ENCODE results near the gene IL17C. TPM values are rescaled to one million over a fixed set of nuclear protein-coding genes. Genes with fewer than 3 reads are reported as not detected.

The IL17C gene
- total and polyA plus RNA-seq, 10 of the 15 experiments (the other 5 are each of a cell fraction or from before 2014, with no cell fraction given) = not detected

DNA sequence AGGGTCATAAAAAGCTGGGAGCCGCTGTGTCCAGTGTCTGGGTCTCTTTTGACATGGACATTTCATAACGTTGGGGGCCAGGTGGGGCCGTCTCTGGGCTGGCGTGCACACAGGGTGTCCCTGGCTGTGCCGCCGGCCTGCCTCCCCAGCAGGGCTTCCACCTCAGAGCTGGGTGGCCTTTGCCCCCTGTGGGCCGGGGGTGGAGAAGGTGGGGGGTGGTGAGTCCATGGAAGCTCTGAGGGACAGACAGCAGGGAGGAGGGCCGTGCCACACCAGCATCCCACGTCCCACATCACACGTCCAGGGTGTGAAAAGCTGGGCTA lies 48.8 kb downstream of the IL17C start:
- Histone ChIP-seq H3K79me2 (ENCODE audit: control insufficient read depth, insufficient read depth, low read length) (no peaks in the 10 kb centered on the region), H3K27me3 (replicated peaks in 1 of 2; ENCODE audit: control insufficient read depth in 2 of 2, insufficient read depth in 2 of 2, low read length in 1 of 2) (no peaks in the 10 kb centered on the region; a peak in 1 of 4 replicates), H3K9me3 (replicated peaks; ENCODE audit: control insufficient read depth, insufficient read depth, low read length) (no peaks in the 10 kb centered on the region), H3K4me1 (ENCODE audit: control insufficient read depth, insufficient read depth, low read length) (peaks cover 33% of the 10 kb centered on the region), H2AFZ (ENCODE audit: control insufficient read depth, low read depth, low read length) (no peak overlapping the region), H3K4me2 (ENCODE audit: control insufficient read depth, insufficient read depth) (no peak overlapping the region), H3K36me3 (ENCODE audit: control insufficient read depth in 2 of 2, insufficient read depth in 2 of 2, low read length in 1 of 2) (no peaks in the 10 kb centered on the region), H3K4me3 (no peak overlapping the region), H3K27ac (ENCODE audit: control insufficient read depth, insufficient read depth) (no peak overlapping the region), H4K20me1 (ENCODE audit: control insufficient read depth, insufficient read depth) (no peaks in the 10 kb centered on the region), H3K9ac (ENCODE audit: control insufficient read depth, insufficient read depth, low read length) (no peak overlapping the region)
- SMC1A ChIA-PET (ENCODE audit: uncharacterized antibody, unreplicated experiment) = interaction anchor here (1.0 to 1.3 kb wide), 2 partner anchors 14 to 22 kb away, joined by 3 to 7 read pairs; no protein-coding TSS in a partner anchor
- POLR2A ChIA-PET = interaction anchor here (0.8 to 1.5 kb wide), 3 partner anchors 10 to 24 kb away, joined by 4 read pairs; partner anchors contain the start of gene MVD
- RAD21 ChIA-PET (ENCODE audit: unreplicated experiment) = no interaction called here
- intact Hi-C loops (cut with micrococcal nuclease; ENCODE audit: unreplicated experiment) (no loop called here), in situ Hi-C loops (cut with MboI) (no loop called here)
- 56% methylated on average over 10 of the region's 10 CpGs for WGBS (ENCODE audit: insufficient coverage, insufficient replicate concordance, low lambda C conversion rate, missing lambda C conversion rate)
- CTCF ChIA-PET = interaction anchor here (1.1 to 2.0 kb wide), 5 partner anchors 14 to 50 kb away, joined by 3 to 7 read pairs (median 4); no protein-coding TSS in a partner anchor
- ATAC-seq (no peak), FAIRE-seq (no peak), DNase-seq (ENCODE audit: low read depth, low spot score) (no peak)
- no TSS peak for BruUV-seq (replicated peaks)
- TF ChIP-seq BACH1 (IDR thresholded peaks at IDR 0.05; ENCODE audit: borderline replicate concordance) (no peak), NRF1 (conservative IDR thresholded peaks at IDR 0.05; ENCODE audit: low read depth, low read length) (no peak), ATF7 (IDR thresholded peaks at IDR 0.05; ENCODE audit: low read depth) (no peak), NBN (IDR thresholded peaks at IDR 0.05) (no peak), IRF4 (IDR thresholded peaks at IDR 0.05; ENCODE audit: low read depth, low read length) (no peak), IKZF1 (conservative IDR thresholded peaks at IDR 0.05) (no peak), CBX3 (IDR thresholded peaks at IDR 0.05; ENCODE audit: borderline replicate concordance, low read depth) (no peak), YY1 (IDR thresholded peaks at IDR 0.05; ENCODE audit: low read depth, low read length) (no peak), CBFB (IDR thresholded peaks at IDR 0.05; ENCODE audit: low read depth) (no peak), SUPT20H (IDR thresholded peaks at IDR 0.05; ENCODE audit: borderline replicate concordance, control insufficient read depth, low read depth, low read length) (no peak), NFYA (IDR thresholded peaks at IDR 0.05; ENCODE audit: borderline replicate concordance, low read depth, low read length) (no peak)
- TF ChIP-seq, protein P1, sequence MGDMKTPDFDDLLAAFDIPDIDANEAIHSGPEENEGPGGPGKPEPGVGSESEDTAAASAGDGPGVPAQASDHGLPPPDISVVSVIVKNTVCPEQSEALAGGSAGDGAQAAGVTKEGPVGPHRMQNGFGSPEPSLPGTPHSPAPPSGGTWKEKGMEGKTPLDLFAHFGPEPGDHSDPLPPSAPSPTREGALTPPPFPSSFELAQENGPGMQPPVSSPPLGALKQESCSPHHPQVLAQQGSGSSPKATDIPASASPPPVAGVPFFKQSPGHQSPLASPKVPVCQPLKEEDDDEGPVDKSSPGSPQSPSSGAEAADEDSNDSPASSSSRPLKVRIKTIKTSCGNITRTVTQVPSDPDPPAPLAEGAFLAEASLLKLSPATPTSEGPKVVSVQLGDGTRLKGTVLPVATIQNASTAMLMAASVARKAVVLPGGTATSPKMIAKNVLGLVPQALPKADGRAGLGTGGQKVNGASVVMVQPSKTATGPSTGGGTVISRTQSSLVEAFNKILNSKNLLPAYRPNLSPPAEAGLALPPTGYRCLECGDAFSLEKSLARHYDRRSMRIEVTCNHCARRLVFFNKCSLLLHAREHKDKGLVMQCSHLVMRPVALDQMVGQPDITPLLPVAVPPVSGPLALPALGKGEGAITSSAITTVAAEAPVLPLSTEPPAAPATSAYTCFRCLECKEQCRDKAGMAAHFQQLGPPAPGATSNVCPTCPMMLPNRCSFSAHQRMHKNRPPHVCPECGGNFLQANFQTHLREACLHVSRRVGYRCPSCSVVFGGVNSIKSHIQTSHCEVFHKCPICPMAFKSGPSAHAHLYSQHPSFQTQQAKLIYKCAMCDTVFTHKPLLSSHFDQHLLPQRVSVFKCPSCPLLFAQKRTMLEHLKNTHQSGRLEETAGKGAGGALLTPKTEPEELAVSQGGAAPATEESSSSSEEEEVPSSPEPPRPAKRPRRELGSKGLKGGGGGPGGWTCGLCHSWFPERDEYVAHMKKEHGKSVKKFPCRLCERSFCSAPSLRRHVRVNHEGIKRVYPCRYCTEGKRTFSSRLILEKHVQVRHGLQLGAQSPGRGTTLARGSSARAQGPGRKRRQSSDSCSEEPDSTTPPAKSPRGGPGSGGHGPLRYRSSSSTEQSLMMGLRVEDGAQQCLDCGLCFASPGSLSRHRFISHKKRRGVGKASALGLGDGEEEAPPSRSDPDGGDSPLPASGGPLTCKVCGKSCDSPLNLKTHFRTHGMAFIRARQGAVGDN (IDR thresholded peaks at IDR 0.05) = no peak
- TF ChIP-seq, protein P2, sequence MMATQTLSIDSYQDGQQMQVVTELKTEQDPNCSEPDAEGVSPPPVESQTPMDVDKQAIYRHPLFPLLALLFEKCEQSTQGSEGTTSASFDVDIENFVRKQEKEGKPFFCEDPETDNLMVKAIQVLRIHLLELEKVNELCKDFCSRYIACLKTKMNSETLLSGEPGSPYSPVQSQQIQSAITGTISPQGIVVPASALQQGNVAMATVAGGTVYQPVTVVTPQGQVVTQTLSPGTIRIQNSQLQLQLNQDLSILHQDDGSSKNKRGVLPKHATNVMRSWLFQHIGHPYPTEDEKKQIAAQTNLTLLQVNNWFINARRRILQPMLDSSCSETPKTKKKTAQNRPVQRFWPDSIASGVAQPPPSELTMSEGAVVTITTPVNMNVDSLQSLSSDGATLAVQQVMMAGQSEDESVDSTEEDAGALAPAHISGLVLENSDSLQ (IDR thresholded peaks at IDR 0.05) = no peak
- TF ChIP-seq, protein P3, sequence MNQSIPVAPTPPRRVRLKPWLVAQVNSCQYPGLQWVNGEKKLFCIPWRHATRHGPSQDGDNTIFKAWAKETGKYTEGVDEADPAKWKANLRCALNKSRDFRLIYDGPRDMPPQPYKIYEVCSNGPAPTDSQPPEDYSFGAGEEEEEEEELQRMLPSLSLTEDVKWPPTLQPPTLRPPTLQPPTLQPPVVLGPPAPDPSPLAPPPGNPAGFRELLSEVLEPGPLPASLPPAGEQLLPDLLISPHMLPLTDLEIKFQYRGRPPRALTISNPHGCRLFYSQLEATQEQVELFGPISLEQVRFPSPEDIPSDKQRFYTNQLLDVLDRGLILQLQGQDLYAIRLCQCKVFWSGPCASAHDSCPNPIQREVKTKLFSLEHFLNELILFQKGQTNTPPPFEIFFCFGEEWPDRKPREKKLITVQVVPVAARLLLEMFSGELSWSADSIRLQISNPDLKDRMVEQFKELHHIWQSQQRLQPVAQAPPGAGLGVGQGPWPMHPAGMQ (IDR thresholded peaks at IDR 0.05; ENCODE audit: borderline replicate concordance) = no peak
